Stimulated activated naive CD8-positive, alpha-beta T cell treated with anti-CD3 and anti-CD28 coated beads, Interleukin-15, Interleukin-2, amounts not matched to agents 100 ng/mL and 50 ng/mL, for 24 hours (primary cell): Measurements from ENCODE around the gene GPR15.

Source experiments
- H3K27ac Mint-ChIP-seq: one replicate; pipeline ENCODE4 v1.8.0; 2021; ENCODE audit warnings: mild to moderate bottlenecking, mixed read lengths
- H3K27me3 Mint-ChIP-seq: one replicate; pipeline ENCODE4 v1.8.0; 2021; ENCODE audit warnings: mixed read lengths
- H3K36me3 Mint-ChIP-seq: one replicate; pipeline ENCODE4 v1.8.0; 2021; ENCODE audit warnings: low read depth, mixed read lengths
- H3K4me1 Mint-ChIP-seq: one replicate; pipeline ENCODE4 v1.8.0; 2021; ENCODE audit warnings: low read depth, mixed read lengths
- H3K4me3 Mint-ChIP-seq: one replicate; pipeline ENCODE4 v1.8.0; 2021; ENCODE audit warnings: mild to moderate bottlenecking, mixed read lengths
- H3K9me3 Mint-ChIP-seq: one replicate; pipeline ENCODE4 v1.8.0; 2021; ENCODE audit warnings: mixed read lengths

Gene GPR15

GRCh38 chr3:98521897-98522543 lies 9.8 kb upstream of the GPR15 start:
- H3K27me3 Mint-ChIP-seq: no peaks in the 10 kb centered on the region
- H3K4me1 Mint-ChIP-seq: peaks cover 78% of the 10 kb centered on the region
- H3K4me3 Mint-ChIP-seq: peak overlapping the region; percentile 91
- peaks cover 53% of the 10 kb centered on the region for H3K36me3 Mint-ChIP-seq
- peak overlapping the region; percentile 91 for H3K27ac Mint-ChIP-seq
- no peaks in the 10 kb centered on the region for H3K9me3 Mint-ChIP-seq

DNA sequence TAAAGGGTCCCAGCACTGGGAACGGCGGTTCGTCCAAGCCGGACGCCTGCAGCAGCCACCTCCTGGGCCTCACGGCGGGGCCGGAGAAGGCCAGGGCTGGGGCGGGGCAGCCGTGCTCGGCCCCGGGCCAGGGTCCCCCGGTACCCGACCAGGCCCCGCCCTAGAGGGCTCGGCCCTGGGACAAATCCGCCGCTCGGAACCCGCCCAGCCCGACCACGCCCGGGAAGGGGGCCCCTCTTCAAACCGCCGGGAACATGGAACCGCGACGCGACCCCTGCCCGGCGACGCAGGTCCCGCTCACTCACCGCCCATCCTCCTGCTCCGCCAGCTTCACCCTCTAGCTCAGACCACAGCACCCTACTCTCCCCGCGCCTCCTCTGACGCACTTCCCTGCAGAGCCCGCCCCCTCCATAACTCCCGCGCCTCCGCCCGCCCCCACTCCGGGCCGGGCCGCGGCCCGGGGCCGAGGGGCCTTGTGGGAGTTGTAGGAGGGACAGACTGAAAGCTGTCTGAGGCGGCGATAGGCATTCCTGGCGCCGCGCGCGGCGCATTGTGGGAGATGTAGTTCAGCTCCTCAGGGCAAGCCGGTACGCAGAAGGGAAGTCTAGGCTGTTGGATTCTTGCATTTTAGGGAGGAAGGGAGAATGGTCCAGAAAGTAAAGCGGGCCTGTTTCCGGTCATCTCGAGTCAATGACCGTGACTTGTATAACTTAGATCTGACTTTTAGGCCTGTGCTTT lies 9.1 kb upstream of the GPR15 start, which contains the start of gene CLDND1:
Gene CLDND1, minus strand, starts transcription at position 359 of the 738 bp plus-strand sequence. CDS start 1,478 bp downstream, outside the sequence.
- H3K36me3 Mint-ChIP-seq: peaks cover 46% of the 10 kb centered on the region
- H3K4me3 Mint-ChIP-seq: peak within 1 kb of the TSS; percentile 91
- H3K27ac Mint-ChIP-seq: peak within 1 kb of the TSS; percentile 98
- no peaks in the 10 kb centered on the region for H3K9me3 Mint-ChIP-seq
- no peaks in the 10 kb centered on the region for H3K27me3 Mint-ChIP-seq
- H3K4me1 Mint-ChIP-seq: peaks cover 75% of the 10 kb centered on the region

GRCh38 chr3:98525494-98525893 lies 6.3 kb upstream of the GPR15 start:
- H3K4me1 Mint-ChIP-seq: peaks cover 50% of the 10 kb centered on the region
- peak overlapping the region; percentile 34 for H3K27ac Mint-ChIP-seq
- peaks cover 3% of the 10 kb centered on the region for H3K27me3 Mint-ChIP-seq
- peaks cover 18% of the 10 kb centered on the region for H3K36me3 Mint-ChIP-seq
- H3K9me3 Mint-ChIP-seq: no peaks in the 10 kb centered on the region
- H3K4me3 Mint-ChIP-seq: no peak overlapping the region

DNA sequence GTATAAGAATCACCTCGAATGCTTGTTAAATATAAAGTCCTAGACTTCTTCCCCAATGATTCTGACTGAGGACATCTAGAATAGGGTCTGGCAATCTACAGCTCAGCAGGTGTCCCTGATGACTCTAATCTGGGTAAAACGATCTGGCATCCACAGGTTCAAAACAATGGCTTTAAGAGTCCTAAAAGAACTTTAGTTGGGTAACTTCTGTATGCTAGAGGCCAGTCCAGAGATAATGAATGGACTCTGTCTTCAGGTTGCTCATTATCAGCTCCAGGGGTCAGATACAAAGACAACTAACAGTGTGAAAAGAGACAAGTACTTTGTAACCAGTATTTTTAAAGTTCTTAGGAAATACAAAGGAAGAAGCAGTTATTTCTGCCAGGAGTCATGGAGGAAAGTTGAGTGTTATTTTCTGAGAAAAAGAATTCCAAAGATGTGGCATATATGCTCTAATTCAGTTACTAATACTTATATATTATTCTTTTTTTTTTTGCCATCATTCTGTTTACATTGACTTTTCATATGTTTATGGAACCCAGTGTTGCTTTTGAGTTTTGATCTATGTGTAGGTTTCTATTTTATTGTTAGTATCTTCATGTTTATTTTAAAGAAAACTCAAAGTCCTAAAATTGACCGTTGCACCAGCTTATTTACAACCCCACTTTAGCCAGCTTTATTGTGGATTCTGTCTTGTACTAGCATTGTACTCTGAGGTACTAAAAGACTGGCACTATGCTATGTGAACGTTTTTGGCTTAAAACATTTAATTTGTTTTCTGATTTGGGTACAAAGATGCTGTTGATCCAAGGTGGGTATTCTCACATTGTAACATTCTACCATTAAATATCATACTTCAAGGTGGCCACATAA lies 3.1 kb upstream of the GPR15 start:
- no peak overlapping the region for H3K4me3 Mint-ChIP-seq
- H3K27ac Mint-ChIP-seq: no peak overlapping the region
- H3K36me3 Mint-ChIP-seq: peaks cover 9% of the 10 kb centered on the region
- H3K27me3 Mint-ChIP-seq: peaks cover 11% of the 10 kb centered on the region
- peaks cover 49% of the 10 kb centered on the region for H3K4me1 Mint-ChIP-seq
- H3K9me3 Mint-ChIP-seq: no peaks in the 10 kb centered on the region

DNA sequence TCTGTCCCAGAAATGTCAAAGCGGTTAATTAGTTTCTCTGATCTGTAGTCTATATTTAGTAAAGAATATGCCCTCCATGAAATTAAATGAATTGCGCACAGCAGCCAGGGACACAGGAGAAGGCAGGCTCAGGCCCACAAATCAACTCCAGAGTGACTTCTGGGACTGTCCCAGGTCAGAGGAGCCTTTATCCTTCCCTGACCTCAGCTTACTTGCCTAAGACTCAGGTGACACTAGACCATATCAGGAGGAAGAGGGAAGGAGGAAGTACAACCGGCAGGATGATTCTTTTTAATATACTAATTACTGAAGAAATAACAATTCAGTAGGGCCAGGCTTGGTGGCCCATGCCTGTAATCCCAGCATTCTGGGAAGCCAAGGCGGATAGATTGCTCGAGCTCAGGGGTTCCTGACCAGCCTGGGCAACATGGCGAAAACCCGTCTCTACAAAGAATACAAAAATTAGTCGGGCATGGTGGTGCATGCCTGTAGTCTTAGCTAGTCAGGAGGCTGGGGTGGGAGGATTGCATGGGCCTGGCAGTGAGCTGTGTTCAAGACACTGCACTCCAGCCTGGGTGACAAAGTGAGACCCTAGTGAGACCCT lies 1.8 kb upstream of the GPR15 start:
- Mint-ChIP-seq H3K27ac (peak overlapping the region; percentile 58), H3K27me3 (peaks cover 11% of the 10 kb centered on the region), H3K36me3 (peaks cover 9% of the 10 kb centered on the region), H3K4me1 (peaks cover 38% of the 10 kb centered on the region), H3K4me3 (no peak overlapping the region), H3K9me3 (no peaks in the 10 kb centered on the region)

GRCh38 chr3:98530676-98531075 lies 1.1 kb upstream of the GPR15 start:
- Mint-ChIP-seq H3K27me3 (peaks cover 11% of the 10 kb centered on the region), H3K36me3 (peaks cover 9% of the 10 kb centered on the region), H3K4me3 (no peak overlapping the region), H3K27ac (no peak overlapping the region), H3K4me1 (peaks cover 31% of the 10 kb centered on the region), H3K9me3 (no peaks in the 10 kb centered on the region)

- Mint-ChIP-seq H3K27me3 (peaks cover 11% of the 10 kb centered on the region), H3K36me3 (peaks cover 9% of the 10 kb centered on the region), H3K4me3 (peak overlapping the region; percentile 74), H3K4me1 (peaks cover 42% of the 10 kb centered on the region), H3K27ac (peak overlapping the region; percentile 36), H3K9me3 (no peaks in the 10 kb centered on the region)
These were observed 478 bp downstream of the GPR15 start for GRCh38 chr3:98532275-98532637.

GRCh38 chr3:98532709-98533571 lies 1.2 kb downstream of the GPR15 start:
- H3K27ac Mint-ChIP-seq: peak overlapping the region; percentile 36
- peaks cover 44% of the 10 kb centered on the region for H3K4me1 Mint-ChIP-seq
- no peaks in the 10 kb centered on the region for H3K9me3 Mint-ChIP-seq
- peaks cover 9% of the 10 kb centered on the region for H3K36me3 Mint-ChIP-seq
- peak overlapping the region; percentile 74 for H3K4me3 Mint-ChIP-seq
- peaks cover 11% of the 10 kb centered on the region for H3K27me3 Mint-ChIP-seq

- peak overlapping the region; percentile 74 for H3K4me3 Mint-ChIP-seq
- peaks cover 9% of the 10 kb centered on the region for H3K36me3 Mint-ChIP-seq
- H3K4me1 Mint-ChIP-seq: peaks cover 57% of the 10 kb centered on the region
- no peaks in the 10 kb centered on the region for H3K9me3 Mint-ChIP-seq
- peaks cover 7% of the 10 kb centered on the region for H3K27me3 Mint-ChIP-seq
- no peak overlapping the region for H3K27ac Mint-ChIP-seq
These were observed 2.4 kb downstream of the GPR15 start for GRCh38 chr3:98534168-98534567.

DNA sequence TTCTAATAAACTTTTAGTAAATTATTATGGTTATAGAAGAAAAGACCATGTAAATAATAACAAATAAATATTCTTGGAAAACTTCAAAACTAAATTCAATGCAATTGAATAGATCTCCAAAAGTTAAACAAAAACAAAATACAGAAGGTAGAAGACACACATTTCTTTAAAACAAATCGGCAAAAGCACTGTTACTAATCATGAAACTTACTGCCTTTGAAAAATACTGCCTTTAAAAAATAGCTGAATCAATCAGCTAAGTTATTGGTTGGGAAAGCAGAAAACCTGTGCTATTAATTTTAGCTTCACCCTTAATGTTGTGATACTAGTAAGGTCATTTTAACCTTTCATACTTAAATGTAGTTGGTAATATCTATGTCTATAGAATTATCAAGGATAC lies 3.0 kb downstream of the GPR15 start:
- peaks cover 7% of the 10 kb centered on the region for H3K27me3 Mint-ChIP-seq
- peaks cover 9% of the 10 kb centered on the region for H3K36me3 Mint-ChIP-seq
- no peaks in the 10 kb centered on the region for H3K9me3 Mint-ChIP-seq
- H3K27ac Mint-ChIP-seq: no peak overlapping the region
- H3K4me1 Mint-ChIP-seq: peaks cover 58% of the 10 kb centered on the region
- no peak overlapping the region for H3K4me3 Mint-ChIP-seq

- Mint-ChIP-seq H3K27me3 (peaks cover 7% of the 10 kb centered on the region), H3K36me3 (peaks cover 10% of the 10 kb centered on the region), H3K4me3 (peak overlapping the region; percentile 70), H3K4me1 (peaks cover 63% of the 10 kb centered on the region), H3K9me3 (no peaks in the 10 kb centered on the region), H3K27ac (peak overlapping the region; percentile 86)
These were observed 4.8 kb downstream of the GPR15 start for GRCh38 chr3:98536456-98537017.

DNA sequence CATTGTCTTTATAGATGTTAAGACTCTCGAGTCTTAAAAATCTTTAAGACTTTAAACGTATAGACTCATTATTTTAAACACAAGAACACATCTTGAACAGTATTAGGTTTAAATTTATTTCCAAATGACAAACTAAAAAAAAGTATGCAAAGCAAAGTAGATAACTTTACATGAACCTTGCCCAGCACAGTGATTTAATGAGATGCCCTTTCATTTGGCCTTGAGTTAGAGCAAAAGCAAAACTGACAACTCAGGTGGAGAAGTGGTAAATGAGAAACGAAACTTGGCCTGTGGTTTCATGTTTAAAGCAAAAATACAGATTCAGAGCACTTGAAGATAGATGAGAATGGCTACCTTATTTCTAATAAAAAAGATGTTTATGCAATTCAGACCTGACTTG lies 8.6 kb downstream of the GPR15 start:
- Mint-ChIP-seq H3K27ac (peak overlapping the region; percentile 37), H3K4me1 (peaks cover 79% of the 10 kb centered on the region)

DNA sequence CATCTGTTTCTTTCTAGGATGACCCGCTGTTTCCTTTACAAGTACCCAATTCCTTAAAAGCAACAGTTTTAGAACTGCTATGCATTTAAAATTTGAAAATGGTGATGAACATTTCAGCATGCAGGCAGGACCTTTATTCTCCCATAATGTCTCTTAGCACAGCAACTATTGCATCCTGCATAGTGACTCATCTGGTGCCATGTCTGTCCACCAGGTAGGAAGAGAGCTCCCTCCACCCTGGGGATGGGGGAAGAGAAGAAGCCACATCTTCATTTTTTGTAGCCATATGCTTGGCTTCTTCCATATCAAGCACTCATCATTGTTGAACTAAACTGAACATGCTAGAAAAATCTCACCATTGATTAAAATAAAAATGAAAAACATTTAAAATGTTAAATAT lies 9.9 kb downstream of the GPR15 start:
- no peaks in the 10 kb centered on the region for H3K9me3 Mint-ChIP-seq
- H3K27ac Mint-ChIP-seq: peak overlapping the region; percentile 64
- no peaks in the 10 kb centered on the region for H3K27me3 Mint-ChIP-seq
- H3K4me3 Mint-ChIP-seq: no peak overlapping the region
- peaks cover 3% of the 10 kb centered on the region for H3K36me3 Mint-ChIP-seq
- H3K4me1 Mint-ChIP-seq: peaks cover 78% of the 10 kb centered on the region

More for the DNA sequence above, 8.6 kb downstream of the GPR15 start:
- Mint-ChIP-seq H3K9me3 (no peaks in the 10 kb centered on the region), H3K27me3 (no peaks in the 10 kb centered on the region), H3K4me3 (peak overlapping the region; percentile 14), H3K36me3 (peaks cover 3% of the 10 kb centered on the region)
